Kidney tubule cell (primary cell): ENCODE data around the gene PACS2.

Experiments used
- DNase-seq: peaks from one replicate; pipeline ENCODE4 v3.0.0-alpha.2; 2018; ENCODE audit warnings: low spot score

PACS2 gene

GRCh38 chr14:105368910-105369652, 54.5 kb downstream of the PACS2 start:
- DNase-seq, result no peak

GRCh38 chr14:105369653-105370040, 55.1 kb downstream of the PACS2 start:
- no peak for DNase-seq

GRCh38 chr14:105374389-105374788, 59.8 kb downstream of the PACS2 start:
- DNase-seq, result no peak

GRCh38 chr14:105375635-105376057, 61.1 kb downstream of the PACS2 start:
- DNase-seq, result no peak

GRCh38 chr14:105376521-105377440, 62.2 kb downstream of the PACS2 start:
- DNase-seq, result no peak

- DNase-seq, result no peak
These were observed 63.1 kb downstream of the PACS2 start for GRCh38 chr14:105377555-105378182.

- DNase-seq, result no peak
These were observed 63.7 kb downstream of the PACS2 start for GRCh38 chr14:105378199-105378598.

GRCh38 chr14:105378873-105379685, 64.5 kb downstream of the PACS2 start:
- no peak for DNase-seq

GRCh38 chr14:105379946-105380345, 65.4 kb downstream of the PACS2 start:
- no peak for DNase-seq

- DNase-seq, result no peak
These were observed 66.2 kb downstream of the PACS2 start for GRCh38 chr14:105380756-105381155.

- DNase-seq, result no peak
These were observed 67.1 kb downstream of the PACS2 start for GRCh38 chr14:105381446-105382342.

GRCh38 chr14:105382343-105383082, 68.0 kb downstream of the PACS2 start:
- DNase-seq, result no peak

GRCh38 chr14:105383083-105383730, 68.7 kb downstream of the PACS2 start:
- no peak for DNase-seq

GRCh38 chr14:105384041-105384557, 69.6 kb downstream of the PACS2 start:
- DNase-seq, result no peak

GRCh38 chr14:105384605-105385321, 70.2 kb downstream of the PACS2 start:
- DNase-seq, result no peak

GRCh38 chr14:105385322-105385637, 70.7 kb downstream of the PACS2 start:
- DNase-seq, result no peak

- DNase-seq, result no peak
These were observed 71.3 kb downstream of the PACS2 start for GRCh38 chr14:105385698-105386365.
